Fibroblast of skin of right quadriceps (primary cell): Measurements from ENCODE around the gene RPL13A.

ENCODE experiments used
- DNase-seq: peaks from one replicate; pipeline ENCODE4 v3.0.0-alpha.2; 2013

The RPL13A gene

GRCh38 chr19:49486710-49487276 lies 615 bp upstream of the RPL13A start:
- no peak for DNase-seq

GRCh38 chr19:49488046-49488862 lies 846 bp downstream of the RPL13A start:
- no peak for DNase-seq

GRCh38 chr19:49488863-49489537 lies 1.6 kb downstream of the RPL13A start:
- DNase-seq: no peak

GRCh38 chr19:49489601-49490167 lies 2.3 kb downstream of the RPL13A start:
- DNase-seq: no peak

- DNase-seq: no peak
Observed at GRCh38 chr19:49490287-49491029, 3.0 kb downstream of the RPL13A start.

- no peak for DNase-seq
Observed at GRCh38 chr19:49491030-49491803, 3.8 kb downstream of the RPL13A start.

- DNase-seq: no peak
Observed at GRCh38 chr19:49491804-49492572, 4.6 kb downstream of the RPL13A start.

GRCh38 chr19:49492573-49493405 lies 5.4 kb downstream of the RPL13A start:
- peak; percentile 39 for DNase-seq

- no peak for DNase-seq
Observed at GRCh38 chr19:49496574-49497008, 9.2 kb downstream of the RPL13A start.

GRCh38 chr19:49497047-49497788 lies 9.8 kb downstream of the RPL13A start:
- DNase-seq: peak; percentile 49

- DNase-seq: no peak
Observed at GRCh38 chr19:49497789-49498103, 10.3 kb downstream of the RPL13A start.

- no peak for DNase-seq
Observed at GRCh38 chr19:49498475-49498874, 11.1 kb downstream of the RPL13A start.

GRCh38 chr19:49499030-49499670 lies 11.7 kb downstream of the RPL13A start:
- no peak for DNase-seq

GRCh38 chr19:49502866-49503581 lies 15.6 kb downstream of the RPL13A start:
- DNase-seq: peak; percentile 84

- no peak for DNase-seq
Observed at GRCh38 chr19:49503582-49503962, 16.2 kb downstream of the RPL13A start.

- DNase-seq: peak; percentile 47
Observed at GRCh38 chr19:49506575-49507105, 19.2 kb downstream of the RPL13A start.

GRCh38 chr19:49507803-49508494 lies 20.5 kb downstream of the RPL13A start:
- no peak for DNase-seq
